Cardiac atrium fibroblast (primary cell): Measurements from ENCODE around the gene TFCP2L1. TPM values are rescaled to one million over a fixed set of nuclear protein-coding genes. Genes with fewer than 3 reads are reported as not detected.

Experiments
- total RNA-seq: library from RNA; depleted of rRNA; stranded (reverse); fragments of >200 nt; gene quantifications from 2 replicates; pipeline ENCODE4 v1.2.3, GENCODE V29; 2015

Gene TFCP2L1, protein sequence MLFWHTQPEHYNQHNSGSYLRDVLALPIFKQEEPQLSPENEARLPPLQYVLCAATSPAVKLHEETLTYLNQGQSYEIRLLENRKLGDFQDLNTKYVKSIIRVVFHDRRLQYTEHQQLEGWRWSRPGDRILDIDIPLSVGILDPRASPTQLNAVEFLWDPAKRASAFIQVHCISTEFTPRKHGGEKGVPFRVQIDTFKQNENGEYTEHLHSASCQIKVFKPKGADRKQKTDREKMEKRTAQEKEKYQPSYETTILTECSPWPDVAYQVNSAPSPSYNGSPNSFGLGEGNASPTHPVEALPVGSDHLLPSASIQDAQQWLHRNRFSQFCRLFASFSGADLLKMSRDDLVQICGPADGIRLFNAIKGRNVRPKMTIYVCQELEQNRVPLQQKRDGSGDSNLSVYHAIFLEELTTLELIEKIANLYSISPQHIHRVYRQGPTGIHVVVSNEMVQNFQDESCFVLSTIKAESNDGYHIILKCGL
- not detected in 2 replicates for total RNA-seq

GRCh38 chr2:121284463-121285449, at the start of gene TFCP2L1:
TFCP2L1 (minus strand) TSS chr2:121285202; CDS start chr2:121285109, 93 bp downstream.

Other genes starting within 250 kb of the TFCP2L1 start
- gene RNU4ATAC, start 245.7 kb upstream of the TFCP2L1 start, total RNA-seq, result not detected in 2 replicates